ENCODE results near the gene DRAM1. TPM values are rescaled to one million over a fixed set of nuclear protein-coding genes. Genes with fewer than 3 reads are reported as not detected.

The DRAM1 gene
- total and polyA plus RNA-seq, 10 of the 15 experiments (the other 5 are each of a cell fraction or from before 2014, with no cell fraction given): 22.4 to 91.5 (median 41.4) TPM

DNA sequence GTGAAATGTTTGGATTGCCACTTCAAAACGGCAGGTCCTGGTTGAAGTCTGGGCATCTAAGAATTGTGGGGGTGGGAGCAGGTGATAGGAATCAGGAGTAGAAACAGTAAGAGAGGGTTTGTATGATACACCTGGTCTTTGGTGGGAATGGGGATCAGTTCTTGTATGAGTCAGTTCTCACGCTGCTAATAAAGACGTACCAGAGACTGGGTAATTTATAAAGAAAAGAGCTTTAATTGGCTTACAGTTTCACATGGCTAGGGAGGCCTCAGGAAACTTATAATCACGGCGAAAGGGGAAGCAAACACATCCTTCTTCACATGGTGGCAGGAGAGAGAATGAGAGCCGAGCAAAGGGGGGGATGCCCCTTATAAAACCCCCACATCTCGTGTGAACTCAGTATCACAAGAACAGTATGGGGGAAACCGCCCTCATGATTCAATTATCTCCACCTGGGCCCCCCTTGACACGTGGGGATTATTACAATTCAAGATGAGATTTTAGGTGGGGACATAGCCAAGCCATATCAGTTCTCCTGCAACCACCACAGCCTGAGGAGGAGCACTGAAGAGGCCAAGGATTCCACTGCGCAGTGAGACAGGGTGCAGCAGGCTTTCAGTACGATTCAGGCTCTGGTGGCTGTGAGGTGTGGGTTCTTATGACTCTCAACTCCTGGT, 52.1 kb downstream of the DRAM1 start (continued):
- no peak for TF ChIP-seq BMI1 (IDR thresholded peaks at IDR 0.05; ENCODE audit: borderline replicate concordance)
- TF ChIP-seq CEBPB (IDR thresholded peaks at IDR 0.05; ENCODE audit: borderline replicate concordance in 1 of 2, low read depth in 2 of 2, low read length in 2 of 2): 0 out of 4 replicates have a peak, but pooled peaks of 1 of the 2 experiments have one; percentile 46
- TF ChIP-seq NR2C2 (IDR thresholded peaks at IDR 0.05; ENCODE audit: borderline replicate concordance, control insufficient read depth, insufficient read length, low read depth): no peak
- TF ChIP-seq CHD2 (IDR thresholded peaks at IDR 0.05; ENCODE audit: borderline replicate concordance, low read depth, low read length): peak; percentile 45; the same call in 1 of the 2 replicates
- no peak for TF ChIP-seq FOXK2 (IDR thresholded peaks at IDR 0.05)
- no peak for TF ChIP-seq MYB (IDR thresholded peaks at IDR 0.05; ENCODE audit: borderline replicate concordance, low read depth, low read length)
- TF ChIP-seq NFYA (IDR thresholded peaks at IDR 0.05; ENCODE audit: borderline replicate concordance, low read depth, low read length): no peak
- TF ChIP-seq, protein P1, sequence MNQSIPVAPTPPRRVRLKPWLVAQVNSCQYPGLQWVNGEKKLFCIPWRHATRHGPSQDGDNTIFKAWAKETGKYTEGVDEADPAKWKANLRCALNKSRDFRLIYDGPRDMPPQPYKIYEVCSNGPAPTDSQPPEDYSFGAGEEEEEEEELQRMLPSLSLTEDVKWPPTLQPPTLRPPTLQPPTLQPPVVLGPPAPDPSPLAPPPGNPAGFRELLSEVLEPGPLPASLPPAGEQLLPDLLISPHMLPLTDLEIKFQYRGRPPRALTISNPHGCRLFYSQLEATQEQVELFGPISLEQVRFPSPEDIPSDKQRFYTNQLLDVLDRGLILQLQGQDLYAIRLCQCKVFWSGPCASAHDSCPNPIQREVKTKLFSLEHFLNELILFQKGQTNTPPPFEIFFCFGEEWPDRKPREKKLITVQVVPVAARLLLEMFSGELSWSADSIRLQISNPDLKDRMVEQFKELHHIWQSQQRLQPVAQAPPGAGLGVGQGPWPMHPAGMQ (IDR thresholded peaks at IDR 0.05; ENCODE audit: borderline replicate concordance): no peak
- no peak for TF ChIP-seq NFYB (IDR thresholded peaks at IDR 0.05; ENCODE audit: insufficient read depth, low read depth, low read length)
- TF ChIP-seq STAT1 (conservative IDR thresholded peaks at IDR 0.05): no peak
- TF ChIP-seq RUNX3 (IDR thresholded peaks at IDR 0.05; ENCODE audit: low read length): peak; percentile 77
- TF ChIP-seq HDAC6 (IDR thresholded peaks at IDR 0.05; ENCODE audit: unreplicated experiment): peak; percentile 47
- TF ChIP-seq, protein P2, sequence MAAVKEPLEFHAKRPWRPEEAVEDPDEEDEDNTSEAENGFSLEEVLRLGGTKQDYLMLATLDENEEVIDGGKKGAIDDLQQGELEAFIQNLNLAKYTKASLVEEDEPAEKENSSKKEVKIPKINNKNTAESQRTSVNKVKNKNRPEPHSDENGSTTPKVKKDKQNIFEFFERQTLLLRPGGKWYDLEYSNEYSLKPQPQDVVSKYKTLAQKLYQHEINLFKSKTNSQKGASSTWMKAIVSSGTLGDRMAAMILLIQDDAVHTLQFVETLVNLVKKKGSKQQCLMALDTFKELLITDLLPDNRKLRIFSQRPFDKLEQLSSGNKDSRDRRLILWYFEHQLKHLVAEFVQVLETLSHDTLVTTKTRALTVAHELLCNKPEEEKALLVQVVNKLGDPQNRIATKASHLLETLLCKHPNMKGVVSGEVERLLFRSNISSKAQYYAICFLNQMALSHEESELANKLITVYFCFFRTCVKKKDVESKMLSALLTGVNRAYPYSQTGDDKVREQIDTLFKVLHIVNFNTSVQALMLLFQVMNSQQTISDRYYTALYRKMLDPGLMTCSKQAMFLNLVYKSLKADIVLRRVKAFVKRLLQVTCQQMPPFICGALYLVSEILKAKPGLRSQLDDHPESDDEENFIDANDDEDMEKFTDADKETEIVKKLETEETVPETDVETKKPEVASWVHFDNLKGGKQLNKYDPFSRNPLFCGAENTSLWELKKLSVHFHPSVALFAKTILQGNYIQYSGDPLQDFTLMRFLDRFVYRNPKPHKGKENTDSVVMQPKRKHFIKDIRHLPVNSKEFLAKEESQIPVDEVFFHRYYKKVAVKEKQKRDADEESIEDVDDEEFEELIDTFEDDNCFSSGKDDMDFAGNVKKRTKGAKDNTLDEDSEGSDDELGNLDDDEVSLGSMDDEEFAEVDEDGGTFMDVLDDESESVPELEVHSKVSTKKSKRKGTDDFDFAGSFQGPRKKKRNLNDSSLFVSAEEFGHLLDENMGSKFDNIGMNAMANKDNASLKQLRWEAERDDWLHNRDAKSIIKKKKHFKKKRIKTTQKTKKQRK (IDR thresholded peaks at IDR 0.05; ENCODE audit: low read depth, low read length): no peak
- peak; percentile 92 for TF ChIP-seq POLR2A (IDR thresholded peaks at IDR 0.05; ENCODE audit: low read depth, low read length)
- TF ChIP-seq STAT3 (IDR thresholded peaks at IDR 0.05; ENCODE audit: low read depth, low read length): 0 out of 2 replicates have a peak, but pooled peaks have one; percentile 86
- TF ChIP-seq, protein P3, sequence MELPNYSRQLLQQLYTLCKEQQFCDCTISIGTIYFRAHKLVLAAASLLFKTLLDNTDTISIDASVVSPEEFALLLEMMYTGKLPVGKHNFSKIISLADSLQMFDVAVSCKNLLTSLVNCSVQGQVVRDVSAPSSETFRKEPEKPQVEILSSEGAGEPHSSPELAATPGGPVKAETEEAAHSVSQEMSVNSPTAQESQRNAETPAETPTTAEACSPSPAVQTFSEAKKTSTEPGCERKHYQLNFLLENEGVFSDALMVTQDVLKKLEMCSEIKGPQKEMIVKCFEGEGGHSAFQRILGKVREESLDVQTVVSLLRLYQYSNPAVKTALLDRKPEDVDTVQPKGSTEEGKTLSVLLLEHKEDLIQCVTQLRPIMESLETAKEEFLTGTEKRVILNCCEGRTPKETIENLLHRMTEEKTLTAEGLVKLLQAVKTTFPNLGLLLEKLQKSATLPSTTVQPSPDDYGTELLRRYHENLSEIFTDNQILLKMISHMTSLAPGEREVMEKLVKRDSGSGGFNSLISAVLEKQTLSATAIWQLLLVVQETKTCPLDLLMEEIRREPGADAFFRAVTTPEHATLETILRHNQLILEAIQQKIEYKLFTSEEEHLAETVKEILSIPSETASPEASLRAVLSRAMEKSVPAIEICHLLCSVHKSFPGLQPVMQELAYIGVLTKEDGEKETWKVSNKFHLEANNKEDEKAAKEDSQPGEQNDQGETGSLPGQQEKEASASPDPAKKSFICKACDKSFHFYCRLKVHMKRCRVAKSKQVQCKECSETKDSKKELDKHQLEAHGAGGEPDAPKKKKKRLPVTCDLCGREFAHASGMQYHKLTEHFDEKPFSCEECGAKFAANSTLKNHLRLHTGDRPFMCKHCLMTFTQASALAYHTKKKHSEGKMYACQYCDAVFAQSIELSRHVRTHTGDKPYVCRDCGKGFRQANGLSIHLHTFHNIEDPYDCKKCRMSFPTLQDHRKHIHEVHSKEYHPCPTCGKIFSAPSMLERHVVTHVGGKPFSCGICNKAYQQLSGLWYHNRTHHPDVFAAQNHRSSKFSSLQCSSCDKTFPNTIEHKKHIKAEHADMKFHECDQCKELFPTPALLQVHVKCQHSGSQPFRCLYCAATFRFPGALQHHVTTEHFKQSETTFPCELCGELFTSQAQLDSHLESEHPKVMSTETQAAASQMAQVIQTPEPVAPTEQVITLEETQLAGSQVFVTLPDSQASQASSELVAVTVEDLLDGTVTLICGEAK (IDR thresholded peaks at IDR 0.05; ENCODE audit: borderline replicate concordance): peak; percentile 38; the same call in 1 of the 2 replicates
- peak in 1 of 2 experiments; percentile 81; a peak in 2 of 4 replicates for TF ChIP-seq ETV6 (conservative IDR thresholded peaks at IDR 0.05 in 1 of 2, IDR thresholded peaks at IDR 0.05 in 1 of 2; ENCODE audit: borderline replicate concordance in 1 of 2, low read depth in 1 of 2)
- TF ChIP-seq DPF2 (IDR thresholded peaks at IDR 0.05): 0 out of 2 replicates have a peak, but pooled peaks have one; percentile 29
- TF ChIP-seq SMAD5 (IDR thresholded peaks at IDR 0.05; ENCODE audit: low read depth): peak; percentile 90
- TF ChIP-seq PML (IDR thresholded peaks at IDR 0.05; ENCODE audit: low read length): peak; percentile 95; the same call in 1 of the 2 replicates
